ENCODE data around the gene HJV.
"Not testable (repeated sequence)": the region's sequence is repeated elsewhere in the genome, so short reads cannot be mapped to it uniquely, and the experiment has no call there.

The HJV gene, protein sequence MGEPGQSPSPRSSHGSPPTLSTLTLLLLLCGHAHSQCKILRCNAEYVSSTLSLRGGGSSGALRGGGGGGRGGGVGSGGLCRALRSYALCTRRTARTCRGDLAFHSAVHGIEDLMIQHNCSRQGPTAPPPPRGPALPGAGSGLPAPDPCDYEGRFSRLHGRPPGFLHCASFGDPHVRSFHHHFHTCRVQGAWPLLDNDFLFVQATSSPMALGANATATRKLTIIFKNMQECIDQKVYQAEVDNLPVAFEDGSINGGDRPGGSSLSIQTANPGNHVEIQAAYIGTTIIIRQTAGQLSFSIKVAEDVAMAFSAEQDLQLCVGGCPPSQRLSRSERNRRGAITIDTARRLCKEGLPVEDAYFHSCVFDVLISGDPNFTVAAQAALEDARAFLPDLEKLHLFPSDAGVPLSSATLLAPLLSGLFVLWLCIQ

GRCh38 chr1:146021622-146022402 lies at the start of gene HJV:
Gene HJV (minus strand): TSS chr1:146021735. CDS start chr1:146020231, 1,504 bp downstream.
- no peak for DNase-seq

GRCh38 chr1:146059148-146059547 lies 37.6 kb upstream of the HJV start:
- not testable (repeated sequence) for DNase-seq

DNA sequence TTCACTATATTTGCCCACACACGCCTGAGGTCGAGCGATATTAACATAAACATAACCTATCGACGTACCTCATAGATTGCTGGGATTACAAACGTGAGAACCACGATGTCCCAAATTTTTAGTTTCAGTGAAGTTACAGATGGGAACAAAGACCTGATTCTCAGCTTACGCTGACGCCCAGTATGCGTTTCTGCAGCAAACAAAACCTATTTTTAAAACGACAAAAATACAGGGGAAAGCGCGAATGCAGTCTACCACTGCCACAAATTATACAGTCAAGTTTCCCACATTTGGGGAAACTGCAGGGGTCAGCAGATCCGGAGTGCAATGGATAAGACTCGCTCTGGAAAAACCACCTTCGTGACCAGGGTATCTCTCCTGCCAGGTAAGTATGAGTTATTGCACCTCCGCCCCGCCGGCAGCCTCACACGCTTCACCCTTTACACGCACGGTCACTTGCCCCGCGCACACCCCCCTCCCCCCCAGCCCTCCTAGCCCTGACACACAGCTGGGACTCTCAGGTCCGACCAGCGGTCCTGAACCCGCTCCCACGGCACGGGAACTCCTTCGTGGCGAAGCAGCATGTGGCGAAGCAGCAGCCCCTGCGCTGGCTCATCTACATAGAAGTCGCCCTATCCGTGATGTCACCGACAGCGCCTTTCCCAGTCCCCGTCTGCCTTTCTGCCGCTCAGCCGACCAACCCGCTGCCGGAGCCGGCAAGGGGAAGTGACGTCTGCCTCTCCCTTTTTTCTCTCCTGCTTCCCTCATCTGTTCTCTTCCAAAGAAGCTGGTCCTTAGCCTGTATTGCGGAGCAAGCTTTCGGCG lies 30.5 kb upstream of the HJV start:
- peak; percentile 35 to 96 (median 80) for DNase-seq

- no peak for DNase-seq
Observed at GRCh38 chr1:146051452-146051851, 29.9 kb upstream of the HJV start.

- not testable (repeated sequence) for DNase-seq
Observed at GRCh38 chr1:146050652-146050963, 29.1 kb upstream of the HJV start.

DNA sequence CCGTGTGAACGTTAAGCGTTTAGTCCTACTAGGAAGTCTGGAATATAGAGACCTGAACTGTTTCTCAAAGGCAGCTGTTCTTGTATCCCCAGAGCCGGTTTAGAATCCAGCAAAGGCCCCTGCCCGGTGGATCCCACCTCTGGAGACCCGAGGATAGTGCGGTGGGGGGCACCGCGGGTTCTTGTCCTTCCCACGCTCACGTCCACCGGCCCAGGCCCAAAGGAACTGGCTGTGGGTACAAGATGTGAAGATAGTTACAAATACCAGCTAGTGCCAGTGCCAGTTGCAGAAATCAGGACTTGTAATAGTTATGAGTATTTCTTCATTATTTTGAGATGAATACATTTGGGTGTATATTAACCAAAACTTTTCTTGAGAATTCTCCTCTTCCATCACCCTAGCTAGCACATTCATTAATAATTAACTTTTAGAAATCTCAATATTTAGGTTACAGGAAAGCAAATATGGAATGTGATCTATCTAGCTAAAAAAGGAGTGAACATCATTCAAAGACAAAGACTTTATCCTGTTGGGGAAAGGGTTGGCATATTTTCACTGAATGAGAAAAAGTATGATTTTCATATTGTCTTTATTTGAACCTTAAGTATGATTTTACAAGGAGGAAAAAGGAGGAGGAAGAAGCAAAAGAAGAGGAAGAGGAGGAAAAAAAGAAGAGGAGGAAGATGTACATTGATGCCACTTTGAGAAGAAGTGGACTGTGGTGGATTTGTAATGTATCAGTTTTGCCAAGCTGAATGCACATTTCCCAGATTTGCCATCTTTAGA lies 28.5 kb upstream of the HJV start:
- DNase-seq: not testable (repeated sequence)

DNA sequence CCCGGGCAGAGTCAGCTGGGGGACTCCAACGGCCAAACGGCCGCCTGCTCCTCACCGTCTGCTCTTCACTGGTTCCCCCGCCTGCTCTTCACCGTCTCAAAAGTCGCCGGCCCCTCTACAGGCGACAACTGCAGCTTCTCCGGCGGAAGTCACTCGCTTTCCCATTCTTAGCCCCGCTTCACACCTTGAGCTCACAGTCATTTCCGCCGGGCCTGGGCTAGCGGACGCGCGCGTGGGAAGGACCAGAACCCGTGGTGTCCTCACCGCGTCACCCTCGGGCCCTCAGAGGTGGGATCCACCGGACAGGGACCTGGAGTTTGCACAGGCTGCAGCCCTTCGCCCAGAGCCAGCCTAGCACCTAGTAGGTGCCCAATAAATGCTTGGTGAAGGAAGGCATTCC lies 27.9 kb upstream of the HJV start:
- DNase-seq: no peak

- DNase-seq: not testable (repeated sequence)
Observed at GRCh38 chr1:146048514-146049115, 27.1 kb upstream of the HJV start.

DNA sequence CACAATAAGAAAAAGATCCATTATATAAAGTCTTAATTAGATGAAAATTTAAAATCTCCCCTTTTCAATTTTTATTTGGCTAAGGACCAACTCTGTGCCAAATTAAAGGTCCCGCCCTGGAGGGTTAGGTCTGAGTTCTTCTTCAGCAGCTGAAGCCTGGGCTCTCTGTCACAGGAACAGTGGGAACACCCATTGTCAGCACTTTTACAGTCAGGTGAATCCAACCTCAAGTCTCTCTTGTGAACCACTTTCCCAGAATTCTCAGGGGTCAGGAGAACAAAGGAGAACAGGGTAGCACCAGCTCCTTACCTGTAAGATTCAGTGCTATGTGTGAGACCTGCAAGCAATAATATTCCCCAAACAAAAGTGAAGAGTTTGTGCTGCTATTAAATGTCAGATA lies 25.1 kb upstream of the HJV start:
- no peak for DNase-seq

DNA sequence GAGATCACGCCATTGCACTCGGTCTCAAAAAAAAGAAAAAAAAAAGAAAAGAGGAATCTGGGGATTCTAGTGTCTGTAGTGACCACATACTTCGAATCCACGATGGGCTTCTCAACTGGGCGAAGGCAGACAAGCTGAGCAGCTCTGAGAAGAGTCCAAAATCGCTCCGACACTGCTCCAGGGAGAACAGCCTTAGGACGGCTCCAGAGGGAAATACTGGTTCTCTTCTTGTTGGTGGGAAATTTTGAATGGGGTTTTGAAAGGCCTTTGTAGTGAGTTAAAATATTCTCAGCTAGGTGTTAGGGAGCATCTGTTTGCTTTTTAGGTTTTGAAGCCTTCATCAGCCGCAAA lies 18.3 kb upstream of the HJV start:
- DNase-seq: peak in 3 of 56 donors; percentile 25 to 31 (median 25)

GRCh38 chr1:146036965-146037646 lies 15.6 kb upstream of the HJV start:
- peak in 53 of 56 donors; percentile 11 to 88 (median 61) for DNase-seq

DNA sequence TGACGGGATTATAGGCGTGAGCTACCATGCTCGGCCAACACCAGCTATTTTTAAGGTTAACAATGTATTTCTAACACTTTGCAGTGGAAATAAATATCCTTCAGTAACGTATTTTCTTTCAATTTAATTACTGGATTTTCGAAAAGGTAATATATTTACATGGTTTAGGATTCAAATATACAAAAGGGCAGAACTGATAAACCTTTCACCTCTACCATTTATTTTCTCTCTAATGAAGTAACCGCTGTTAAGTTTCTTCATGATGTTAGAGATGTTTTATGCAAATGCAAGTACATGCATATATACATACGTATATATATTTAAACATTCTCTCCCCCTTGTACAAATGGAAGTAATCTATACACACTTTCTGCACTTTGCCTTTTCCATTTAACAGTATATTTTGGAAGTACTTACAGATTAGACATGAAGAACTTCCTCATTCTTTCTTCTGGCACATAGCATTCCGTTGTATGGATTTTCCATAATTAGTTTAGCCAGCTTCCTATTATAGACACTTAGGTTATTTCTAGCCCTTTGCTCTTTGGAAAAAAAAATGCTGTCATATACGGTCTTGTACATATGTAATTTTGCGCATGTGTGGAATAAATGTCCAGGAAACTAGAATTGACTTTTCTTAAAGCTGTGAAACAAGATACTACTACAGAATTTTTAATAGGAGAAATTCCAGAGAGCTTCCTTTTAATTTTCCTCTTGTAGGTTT lies 14.9 kb upstream of the HJV start:
- no peak for DNase-seq

- DNase-seq: no peak
Observed at GRCh38 chr1:146035048-146035423, 13.5 kb upstream of the HJV start.

DNA sequence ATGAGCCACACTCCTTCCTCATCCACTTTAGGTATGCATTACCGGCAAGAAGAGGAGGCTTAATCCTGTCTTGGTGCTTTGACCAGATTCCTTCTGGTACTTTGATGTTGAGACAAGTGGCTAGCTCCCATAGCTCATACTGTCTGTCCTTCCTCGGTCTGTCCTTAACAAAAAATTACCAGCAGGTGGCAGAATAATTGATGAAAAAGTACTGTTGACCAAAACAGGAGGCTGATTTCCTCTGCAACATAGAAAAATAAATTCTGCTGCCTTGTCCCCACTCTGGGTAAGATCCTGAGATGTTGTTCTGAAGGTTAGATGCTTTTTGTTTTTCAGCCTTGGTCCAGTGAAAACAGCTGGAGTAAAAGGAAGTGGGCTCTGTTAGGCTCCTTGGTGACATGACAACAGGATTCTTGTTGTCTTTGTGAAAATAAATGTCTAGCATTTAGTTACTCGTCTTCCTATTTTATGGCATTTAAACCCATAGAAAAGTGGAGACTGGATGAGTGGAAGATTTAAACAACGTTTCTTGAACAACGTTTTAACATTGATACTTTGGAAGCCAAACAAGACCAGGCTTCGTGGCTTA lies 11.2 kb upstream of the HJV start:
- DNase-seq: peak in 1 of 56 donors; percentile 3

DNA sequence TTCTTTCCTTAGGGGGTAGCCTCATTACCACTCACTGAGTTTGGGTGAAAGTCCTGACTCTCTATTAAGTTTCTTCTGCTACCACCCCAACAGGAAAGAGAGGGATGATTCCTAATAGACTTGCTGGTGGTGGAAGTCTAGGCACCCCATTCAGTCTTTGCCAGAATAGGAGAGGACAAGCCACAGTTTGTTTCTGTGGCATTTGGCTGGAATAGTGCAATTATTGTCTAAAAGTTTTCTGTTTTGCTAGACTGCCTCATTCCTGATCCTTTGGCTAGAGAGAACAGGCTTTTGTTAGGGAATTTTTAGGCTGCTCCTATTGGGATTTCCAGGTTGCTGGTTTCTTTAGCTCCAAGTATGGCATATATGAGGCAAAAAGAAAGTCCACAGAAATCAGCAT lies 9.9 kb upstream of the HJV start:
- no peak for DNase-seq

- DNase-seq: no peak
Observed at GRCh38 chr1:146029117-146029516, 7.6 kb upstream of the HJV start.

GRCh38 chr1:146026650-146027049 lies 5.1 kb upstream of the HJV start:
- not testable (repeated sequence) for DNase-seq

DNA sequence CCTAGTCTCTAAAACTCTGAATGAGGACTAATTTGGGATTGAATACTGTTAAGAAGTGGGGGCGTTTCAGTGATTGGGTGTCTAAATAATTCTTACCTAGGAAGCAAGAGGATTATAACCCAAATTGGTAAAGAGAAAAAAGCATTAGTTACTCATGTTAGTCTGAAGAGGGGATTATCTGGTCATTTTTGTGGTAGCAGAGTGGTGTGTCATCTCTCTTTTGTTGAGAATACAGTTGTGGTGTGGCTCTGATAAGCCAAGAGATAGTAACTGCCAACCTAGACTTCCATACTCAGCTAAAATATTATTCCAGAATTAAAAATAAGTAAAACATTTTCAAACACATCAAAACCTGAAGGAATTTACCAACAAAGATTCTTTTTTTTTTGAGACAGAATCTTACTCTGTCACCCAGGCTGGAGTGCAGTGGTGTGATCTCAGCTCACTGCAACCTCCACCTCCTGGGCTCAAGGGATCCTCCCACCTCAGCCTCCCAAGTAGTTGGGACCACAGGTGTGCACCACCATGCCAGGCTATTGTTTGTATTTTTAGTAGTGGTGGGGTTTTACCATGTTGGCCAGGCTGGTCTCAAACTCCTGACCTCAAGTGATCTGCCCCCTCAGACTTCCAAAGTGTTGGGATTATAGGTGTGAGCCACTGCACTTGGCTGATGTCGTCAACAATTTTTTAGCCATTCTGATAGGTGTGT lies 4.4 kb upstream of the HJV start:
- DNase-seq: not testable (repeated sequence)

All from nucleus accumbens (tissue), 56 donors.